HUES48 (cell line): Measurements from ENCODE around the gene KRT34.

Experiments
- H3K27ac ChIP-seq: one replicate; pipeline ENCODE4 v1.7.0; 2013; ENCODE audit warnings: low read depth, low read length, inconsistent platforms
- H3K27me3 ChIP-seq: 2 replicates; pipeline ENCODE4 v1.6.1; 2013; ENCODE audit warnings: mild to moderate bottlenecking, low read length; ENCODE audit not compliant: control insufficient read depth, insufficient read depth
- H3K36me3 ChIP-seq: 2 replicates; pipeline ENCODE4 v1.6.1; 2013; ENCODE audit warnings: low read length; ENCODE audit not compliant: control insufficient read depth, insufficient read depth
- H3K4me1 ChIP-seq: 2 replicates; pipeline ENCODE4 v1.6.1; 2013; ENCODE audit warnings: mild to moderate bottlenecking, low read length; ENCODE audit not compliant: control insufficient read depth, insufficient read depth
- H3K4me3 ChIP-seq: 2 replicates; pipeline ENCODE4 v1.5.1; 2013; ENCODE audit warnings: mild to moderate bottlenecking, low read depth, low read length
- H3K9ac ChIP-seq: 2 replicates; pipeline ENCODE4 v1.6.1; 2013; ENCODE audit warnings: mild to moderate bottlenecking, low read depth, low read length, moderate library complexity
- H3K9me3 ChIP-seq: 2 replicates; pipeline ENCODE4 v1.6.1; 2013; ENCODE audit warnings: low read length; ENCODE audit not compliant: control insufficient read depth, insufficient read depth

KRT34 gene

GRCh38 chr17:41417576-41418015 lies 35.5 kb upstream of the KRT34 start:
- Histone ChIP-seq H3K4me3 (no peak overlapping the region), H3K27me3 (no peaks in the 10 kb centered on the region), H3K9ac (no peak overlapping the region), H3K27ac (no peak overlapping the region), H3K36me3 (no peaks in the 10 kb centered on the region), H3K4me1 (peaks cover 17% of the 10 kb centered on the region), H3K9me3 (no peaks in the 10 kb centered on the region)

- Histone ChIP-seq H3K9ac (no peak overlapping the region), H3K4me1 (peaks cover 17% of the 10 kb centered on the region), H3K27ac (no peak overlapping the region), H3K4me3 (no peak overlapping the region), H3K27me3 (no peaks in the 10 kb centered on the region), H3K9me3 (no peaks in the 10 kb centered on the region), H3K36me3 (no peaks in the 10 kb centered on the region)
Measured at GRCh38 chr17:41417127-41417526, 35.0 kb upstream of the KRT34 start.

GRCh38 chr17:41416479-41416878 lies 34.4 kb upstream of the KRT34 start:
- peaks cover 17% of the 10 kb centered on the region for H3K4me1 ChIP-seq
- H3K9me3 ChIP-seq = no peaks in the 10 kb centered on the region
- no peak overlapping the region for H3K9ac ChIP-seq
- no peaks in the 10 kb centered on the region for H3K36me3 ChIP-seq
- H3K27me3 ChIP-seq = no peaks in the 10 kb centered on the region
- no peak overlapping the region for H3K4me3 ChIP-seq
- no peak overlapping the region for H3K27ac ChIP-seq

GRCh38 chr17:41415833-41416335 lies 33.8 kb upstream of the KRT34 start:
- Histone ChIP-seq H3K27ac (no peak overlapping the region), H3K4me3 (no peak overlapping the region)

GRCh38 chr17:41415411-41415810 lies 33.3 kb upstream of the KRT34 start:
- no peak overlapping the region for H3K4me3 ChIP-seq
- no peak overlapping the region for H3K27ac ChIP-seq
- no peak overlapping the region for H3K9ac ChIP-seq
- H3K27me3 ChIP-seq = no peaks in the 10 kb centered on the region
- no peaks in the 10 kb centered on the region for H3K36me3 ChIP-seq
- H3K4me1 ChIP-seq = peaks cover 17% of the 10 kb centered on the region
- H3K9me3 ChIP-seq = no peaks in the 10 kb centered on the region

More at GRCh38 chr17:41415833-41416335, 33.8 kb upstream of the KRT34 start:
- peaks cover 17% of the 10 kb centered on the region for H3K4me1 ChIP-seq
- no peaks in the 10 kb centered on the region for H3K36me3 ChIP-seq
- no peaks in the 10 kb centered on the region for H3K27me3 ChIP-seq
- H3K9ac ChIP-seq = no peak overlapping the region
- H3K9me3 ChIP-seq = no peaks in the 10 kb centered on the region

- no peak overlapping the region for H3K9ac ChIP-seq
- H3K27ac ChIP-seq = no peak overlapping the region
- no peaks in the 10 kb centered on the region for H3K27me3 ChIP-seq
- H3K36me3 ChIP-seq = no peaks in the 10 kb centered on the region
- H3K4me1 ChIP-seq = peaks cover 17% of the 10 kb centered on the region
- H3K9me3 ChIP-seq = no peaks in the 10 kb centered on the region
- H3K4me3 ChIP-seq = no peak overlapping the region
Measured at GRCh38 chr17:41413982-41414381, 31.9 kb upstream of the KRT34 start.

- H3K4me1 ChIP-seq = peaks cover 17% of the 10 kb centered on the region
- H3K4me3 ChIP-seq = no peak overlapping the region
- H3K9ac ChIP-seq = no peak overlapping the region
- H3K9me3 ChIP-seq = no peaks in the 10 kb centered on the region
- H3K27ac ChIP-seq = no peak overlapping the region
- no peaks in the 10 kb centered on the region for H3K36me3 ChIP-seq
- no peaks in the 10 kb centered on the region for H3K27me3 ChIP-seq
Measured at GRCh38 chr17:41413353-41413957, 31.3 kb upstream of the KRT34 start.

- H3K27me3 ChIP-seq = no peaks in the 10 kb centered on the region
Measured at GRCh38 chr17:41411072-41411840, 29.1 kb upstream of the KRT34 start.

GRCh38 chr17:41407226-41407625 lies 25.1 kb upstream of the KRT34 start:
- H3K27me3 ChIP-seq = no peaks in the 10 kb centered on the region
- no peaks in the 10 kb centered on the region for H3K36me3 ChIP-seq

More at GRCh38 chr17:41411072-41411840, 29.1 kb upstream of the KRT34 start:
- H3K4me1 ChIP-seq = peaks cover 14% of the 10 kb centered on the region
- no peaks in the 10 kb centered on the region for H3K36me3 ChIP-seq
- no peak overlapping the region for H3K4me3 ChIP-seq
- no peak overlapping the region for H3K9ac ChIP-seq
- no peak overlapping the region for H3K27ac ChIP-seq
- no peaks in the 10 kb centered on the region for H3K9me3 ChIP-seq

GRCh38 chr17:41406205-41406604 lies 24.1 kb upstream of the KRT34 start:
- Histone ChIP-seq H3K27me3 (no peaks in the 10 kb centered on the region), H3K4me3 (no peak overlapping the region), H3K27ac (no peak overlapping the region), H3K9me3 (no peaks in the 10 kb centered on the region), H3K4me1 (no peaks in the 10 kb centered on the region), H3K9ac (no peak overlapping the region), H3K36me3 (no peaks in the 10 kb centered on the region)

More at GRCh38 chr17:41407226-41407625, 25.1 kb upstream of the KRT34 start:
- Histone ChIP-seq H3K9ac (no peak overlapping the region), H3K9me3 (no peaks in the 10 kb centered on the region), H3K4me1 (no peaks in the 10 kb centered on the region), H3K27ac (no peak overlapping the region), H3K4me3 (no peak overlapping the region)

- H3K4me1 ChIP-seq = no peaks in the 10 kb centered on the region
- no peaks in the 10 kb centered on the region for H3K36me3 ChIP-seq
- no peak overlapping the region for H3K27ac ChIP-seq
- no peak overlapping the region for H3K9ac ChIP-seq
- H3K27me3 ChIP-seq = no peaks in the 10 kb centered on the region
- no peaks in the 10 kb centered on the region for H3K9me3 ChIP-seq
- H3K4me3 ChIP-seq = no peak overlapping the region
Measured at GRCh38 chr17:41404024-41404671, 22.0 kb upstream of the KRT34 start.
